Common myeloid progenitor, CD34-positive (primary cell): ENCODE measurements around the gene P2RX4.

Experiments used
- CTCF ChIA-PET: fragments of 350-600 bp; sonication (Branson Sonifier 250); formaldehyde crosslinking; loops from one replicate; lab custom pipeline; 2021; ENCODE audit warnings: antibody characterized with exemption; lab: Charles Lee
- POLR2A ChIA-PET: fragments of 350-600 bp; sonication (Branson Sonifier 250); formaldehyde crosslinking; loops from one replicate; lab custom pipeline; 2021; ENCODE audit warnings: antibody characterized with exemption; lab: Charles Lee
- DNase-seq, 3 donors: peaks; one replicate each; pipeline versions ENCODE4 v3.0.0 to v3.0.0-alpha.2; 2013
- H3K27ac ChIP-seq, 2 experiments: 1 replicate in 1 of 2; 2 replicates in 1 of 2; pipeline ENCODE4 v1.7.0; 2013; ENCODE audit warnings: inconsistent platforms in 2 of 2, low read length in 2 of 2, mild to moderate bottlenecking in 2 of 2, low read depth in 1 of 2, moderate library complexity in 1 of 2; ENCODE audit not compliant: severe bottlenecking in 2 of 2, insufficient read depth in 1 of 2, poor library complexity in 1 of 2
- H3K27me3 ChIP-seq, 5 experiments: replicated peaks in 2 of 5; 1 replicate in 3 of 5; 2 replicates in 2 of 5; pipeline versions ENCODE4 v1.6.1 to v1.7.0; 2013; ENCODE audit warnings: low read length in 4 of 5, mild to moderate bottlenecking in 2 of 5, moderate library complexity in 2 of 5, inconsistent platforms in 1 of 5; ENCODE audit not compliant: insufficient read depth in 5 of 5, control insufficient read depth in 4 of 5
- H3K36me3 ChIP-seq, 4 experiments: 1 replicate in 2 of 4; 2 replicates in 2 of 4; pipeline versions ENCODE4 v1.6.1 to v1.7.0; 2013; ENCODE audit warnings: low read length in 3 of 4, control low read depth in 1 of 4, mild to moderate bottlenecking in 1 of 4; ENCODE audit not compliant: control insufficient read depth in 4 of 4, insufficient read depth in 4 of 4
- H3K4me1 ChIP-seq, 4 experiments: 1 replicate in 3 of 4; 2 replicates in 1 of 4; pipeline versions ENCODE4 v1.6.1 to v1.7.1; 2013; ENCODE audit warnings: low read length in 3 of 4, mild to moderate bottlenecking in 3 of 4, control low read depth in 1 of 4, inconsistent platforms in 1 of 4, moderate library complexity in 1 of 4; ENCODE audit not compliant: control insufficient read depth in 4 of 4, insufficient read depth in 4 of 4; ENCODE audit errors: control extremely low read depth in 1 of 4
- H3K4me3 ChIP-seq, 7 experiments: 1 replicate in 4 of 7; 2 replicates in 3 of 7; pipeline versions ENCODE4 v1.5.1 to v1.7.0; 2013; ENCODE audit warnings: mild to moderate bottlenecking in 7 of 7, low read length in 6 of 7, moderate library complexity in 6 of 7, inconsistent platforms in 2 of 7, low read depth in 2 of 7, control low read depth in 1 of 7; ENCODE audit not compliant: insufficient read depth in 4 of 7, control insufficient read depth in 1 of 7; ENCODE audit errors: extremely low read depth in 1 of 7
- H3K9me3 ChIP-seq, 5 experiments: 1 replicate in 4 of 5; 2 replicates in 1 of 5; pipeline versions ENCODE4 v1.6.1 to v1.7.1; 2013; ENCODE audit warnings: low read length in 4 of 5, mild to moderate bottlenecking in 2 of 5, inconsistent platforms in 1 of 5, low read depth in 1 of 5, moderate library complexity in 1 of 5; ENCODE audit not compliant: control insufficient read depth in 4 of 5, insufficient read depth in 2 of 5; ENCODE audit errors: control extremely low read depth in 1 of 5
- WGBS: methylation state at CpG from one replicate; pipeline ENCODE4 v1.1.5; 2013; ENCODE audit not compliant: insufficient coverage; 5-methylcytosine and 5-hydroxymethylcytosine counted together

Gene P2RX4

GRCh38 chr12:121187501-121187900 is 22.4 kb upstream of the P2RX4 start:
- CTCF ChIA-PET = interaction anchor here (0.6 to 1.4 kb wide), 2 partner anchors 19 to 128 kb away, joined by 3 read pairs; no protein-coding TSS in a partner anchor
- Histone ChIP-seq H3K9me3 (no peaks in the 10 kb centered on the region), H3K27me3 (no peaks in the 10 kb centered on the region), H3K36me3 (peaks cover 3 to 15% (median 9%) of the 10 kb centered on the region in 4 experiments), H3K4me1 (peaks cover 0 to 11% (median 6%) of the 10 kb centered on the region in 4 experiments), H3K4me3 (no peak overlapping the region), H3K27ac (no peak overlapping the region)
- no peak for DNase-seq
- WGBS = 91% methylated on average over 5 of the region's 7 CpGs
- POLR2A ChIA-PET = no interaction called here

DNA sequence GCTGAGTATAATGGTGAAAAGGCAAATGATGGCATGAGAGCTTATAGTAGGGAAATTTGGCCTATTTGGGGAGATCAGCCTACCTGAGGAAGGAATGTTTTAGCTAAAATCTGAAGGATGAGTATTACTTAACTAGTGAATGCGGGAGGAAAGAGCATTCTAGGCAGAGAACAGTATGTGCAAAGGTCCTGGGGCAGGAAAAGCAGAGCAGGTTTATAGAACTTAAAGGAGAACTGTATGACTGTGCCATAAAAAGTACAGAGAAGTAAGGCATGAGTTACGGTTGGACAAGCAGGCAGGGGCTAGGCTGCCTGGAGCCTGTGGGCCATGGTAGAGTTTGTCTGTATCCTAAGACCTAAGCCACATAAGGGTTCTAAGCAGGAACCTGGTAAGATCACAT is 21.7 kb upstream of the P2RX4 start:
- ChIA-PET POLR2A (no interaction called here), CTCF (interaction anchor here (0.7 to 1.4 kb wide), 2 partner anchors 18 to 19 kb away, joined by 3 read pairs; no protein-coding TSS in a partner anchor)
- 92% methylated on average over 2 of the region's 2 CpGs for whole genome bisulfite sequencing
- no peaks in the 10 kb centered on the region for H3K9me3 ChIP-seq
- peaks cover 0 to 11% (median 6%) of the 10 kb centered on the region in 4 experiments for H3K4me1 ChIP-seq
- no peak overlapping the region for H3K27ac ChIP-seq
- H3K36me3 ChIP-seq = peaks cover 3 to 15% (median 9%) of the 10 kb centered on the region in 4 experiments
- H3K4me3 ChIP-seq = no peak overlapping the region
- no peak for DNase-seq
- no peaks in the 10 kb centered on the region for H3K27me3 ChIP-seq

- Histone ChIP-seq H3K27me3 (no peaks in the 10 kb centered on the region), H3K9me3 (no peaks in the 10 kb centered on the region), H3K4me1 (peaks cover 0 to 11% (median 6%) of the 10 kb centered on the region in 4 experiments), H3K27ac (no peak overlapping the region), H3K4me3 (no peak overlapping the region), H3K36me3 (peaks cover 3 to 14% (median 8%) of the 10 kb centered on the region in 4 experiments)
- ChIA-PET CTCF (interaction anchor here (0.7 kb wide), 1 partner anchor 18 kb away, joined by 3 read pairs; no protein-coding TSS in a partner anchor), POLR2A (no interaction called here)
- DNase-seq = no peak
- WGBS = 98% methylated on average over 4 of the region's 9 CpGs
Observed at GRCh38 chr12:121189131-121189530, 20.8 kb upstream of the P2RX4 start.

DNA sequence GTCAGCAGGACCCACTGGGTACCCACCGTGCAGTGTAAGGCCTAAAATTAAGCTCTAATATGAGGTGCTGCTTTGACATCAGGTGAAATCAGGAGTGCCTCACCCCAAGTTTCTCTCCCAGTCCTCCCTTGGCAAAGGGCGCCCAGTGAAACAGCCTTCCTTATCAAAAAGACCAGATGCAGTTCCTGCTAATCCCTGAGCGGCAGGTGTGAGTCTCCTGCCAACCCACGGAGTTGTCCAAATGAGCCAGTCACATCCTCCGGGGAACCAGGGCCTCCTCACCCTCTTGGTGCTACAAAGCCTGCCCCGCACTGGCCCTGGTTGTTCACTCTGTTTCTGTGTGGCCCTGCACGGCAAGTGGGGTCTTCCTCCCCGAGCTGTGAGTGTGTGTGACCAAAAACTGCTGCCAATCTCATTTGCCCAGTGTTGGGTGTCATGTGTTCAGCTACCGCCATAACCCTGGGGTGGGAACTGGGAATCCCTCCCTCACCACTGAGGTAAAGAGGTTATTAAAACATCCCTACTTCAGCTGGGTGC is 20.2 kb upstream of the P2RX4 start:
- ChIA-PET POLR2A (no interaction called here), CTCF (interaction anchor here (0.7 kb wide), 1 partner anchor 18 kb away, joined by 3 read pairs; no protein-coding TSS in a partner anchor)
- Histone ChIP-seq H3K9me3 (no peaks in the 10 kb centered on the region), H3K27ac (no peak overlapping the region), H3K36me3 (peaks cover 3 to 9% (median 6%) of the 10 kb centered on the region in 4 experiments), H3K27me3 (no peaks in the 10 kb centered on the region), H3K4me3 (no peak overlapping the region), H3K4me1 (peaks cover 0 to 11% (median 6%) of the 10 kb centered on the region in 4 experiments)
- 52% methylated on average over 5 of the region's 9 CpGs for WGBS
- peak in 2 of 3 donors; percentile 46 to 58 for DNase-seq

DNA sequence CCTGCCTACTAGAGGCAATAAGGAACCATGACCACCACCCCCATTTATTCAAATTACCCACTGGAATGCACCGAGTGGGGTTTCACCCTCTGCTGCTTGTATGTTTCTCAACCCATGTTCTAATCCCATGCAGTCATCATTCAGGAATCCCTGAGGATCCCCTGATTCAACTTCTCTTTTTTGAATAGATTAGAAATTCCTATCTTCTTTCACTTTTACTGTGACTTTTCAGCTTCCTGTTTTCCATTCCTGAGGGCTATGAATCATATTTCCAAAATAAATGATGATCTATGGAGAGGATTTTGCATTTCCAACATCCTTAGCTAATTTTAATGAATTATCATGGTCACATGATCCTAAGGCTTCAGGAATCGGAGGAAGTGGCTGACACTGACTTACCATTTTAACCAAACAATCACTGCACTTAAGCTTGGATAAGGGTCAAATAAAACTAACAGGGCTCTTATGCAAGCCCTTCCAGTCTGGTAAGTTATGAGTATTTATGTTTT is 19.4 kb upstream of the P2RX4 start:
- DNase-seq = peak in 1 of 3 donors; percentile 27
- no CpG with 5 or more reads among the region's 2 CpGs for WGBS
- H3K9me3 ChIP-seq = no peaks in the 10 kb centered on the region
- peaks cover 0 to 5% (median 3%) of the 10 kb centered on the region in 4 experiments for H3K36me3 ChIP-seq
- H3K4me3 ChIP-seq = no peak overlapping the region
- H3K27me3 ChIP-seq = no peaks in the 10 kb centered on the region
- H3K4me1 ChIP-seq = peaks cover 0 to 7% (median 5%) of the 10 kb centered on the region in 4 experiments
- ChIA-PET CTCF (interaction anchor here (0.7 kb wide), 1 partner anchor 40 kb away, joined by 3 read pairs; no protein-coding TSS in a partner anchor), POLR2A (no interaction called here)
- no peak overlapping the region for H3K27ac ChIP-seq

DNA sequence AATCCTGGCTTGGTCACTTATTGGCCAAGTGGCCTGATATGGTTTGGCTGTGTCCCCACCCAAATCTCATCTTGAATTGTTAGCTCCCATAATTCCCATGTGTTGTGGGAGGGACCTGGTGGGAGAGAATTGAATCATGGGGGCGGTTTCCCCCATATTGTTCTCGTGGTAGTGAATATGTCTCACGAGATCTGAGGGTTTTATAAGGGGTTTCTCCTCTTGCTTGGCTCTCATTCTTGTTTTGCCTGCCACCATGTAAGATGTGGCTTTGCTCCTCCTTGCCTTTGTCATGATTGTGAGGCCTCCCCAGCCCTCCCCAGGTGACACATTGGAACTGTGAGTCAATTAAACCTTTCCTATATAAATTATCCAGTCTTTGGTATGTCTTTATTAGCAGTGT is 18.8 kb upstream of the P2RX4 start:
- no peaks in the 10 kb centered on the region for H3K27me3 ChIP-seq
- H3K4me1 ChIP-seq = peaks cover 0 to 7% (median 5%) of the 10 kb centered on the region in 4 experiments
- no peak overlapping the region for H3K27ac ChIP-seq
- no peak overlapping the region for H3K4me3 ChIP-seq
- DNase-seq = no peak
- H3K9me3 ChIP-seq = no peaks in the 10 kb centered on the region
- ChIA-PET POLR2A (no interaction called here), CTCF (interaction anchor here (0.7 to 1.2 kb wide), 2 partner anchors 9 to 40 kb away, joined by 3 read pairs; no protein-coding TSS in a partner anchor)
- WGBS = 100% methylated on average over 3 of the region's 3 CpGs
- H3K36me3 ChIP-seq = peaks cover 0 to 2% (median 1%) of the 10 kb centered on the region in 4 experiments

- WGBS = no CpG with 5 or more reads among the region's 6 CpGs
- POLR2A ChIA-PET = interaction anchor here (0.6 to 1.0 kb wide), 2 partner anchors 42 to 1578 kb away, joined by 3 to 4 read pairs; no protein-coding TSS in a partner anchor
- Histone ChIP-seq H3K27me3 (no peaks in the 10 kb centered on the region), H3K4me3 (peak overlapping the region in 5 of 7 experiments; percentile 7 to 54 (median 51)), H3K36me3 (no peaks in the 10 kb centered on the region), H3K9me3 (no peaks in the 10 kb centered on the region), H3K27ac (peak overlapping the region; percentile 50 to 81), H3K4me1 (peaks cover 0 to 16% (median 13%) of the 10 kb centered on the region in 4 experiments)
- peak; percentile 91 to 95 (median 91) for DNase-seq
- CTCF ChIA-PET = interaction anchor here (1.1 to 1.8 kb wide), 4 partner anchors 12 to 98 kb away, joined by 3 to 5 read pairs (median 4); partner anchors contain the start of gene P2RX4
Observed at GRCh38 chr12:121196902-121197301, 13.0 kb upstream of the P2RX4 start.
